HT1080 (cell line): Measurements from ENCODE around the gene KCNJ10. TPM values are rescaled to one million over a fixed set of nuclear protein-coding genes. Genes with fewer than 3 reads are reported as not detected.
"Not testable (repeated sequence)": the region's sequence is repeated elsewhere in the genome, so short reads cannot be mapped to it uniquely, and the experiment has no call there.

Source experiments
- DNase-seq: peaks from one replicate; pipeline ENCODE4 v3.0.0-alpha.2; 2015; ENCODE audit warnings: low read depth
- polyA plus RNA-seq, 2 experiments: library from polyadenylated mRNA; depleted of rRNA; stranded (reverse); fragments of >200 nt; gene quantifications; 2 replicates each; pipeline ENCODE4 v1.2.3, GENCODE V29; 2015
- total RNA-seq: library from RNA; depleted of rRNA; stranded (reverse); fragments of >200 nt; shearing (Covaris generic); gene quantifications from 2 replicates; pipeline ENCODE4 v1.2.3, GENCODE V29; 2014; rRNA removed

KCNJ10 gene
- not detected in 2 replicates for total RNA-seq
- polyA plus RNA-seq (2015; cell fraction: cytosol; rRNA removed), result not detected in 2 replicates
- polyA plus RNA-seq (2015; cell fraction: nucleus; rRNA removed), result 0.08 TPM in 1 of 2 replicates, not detected in the other

DNA sequence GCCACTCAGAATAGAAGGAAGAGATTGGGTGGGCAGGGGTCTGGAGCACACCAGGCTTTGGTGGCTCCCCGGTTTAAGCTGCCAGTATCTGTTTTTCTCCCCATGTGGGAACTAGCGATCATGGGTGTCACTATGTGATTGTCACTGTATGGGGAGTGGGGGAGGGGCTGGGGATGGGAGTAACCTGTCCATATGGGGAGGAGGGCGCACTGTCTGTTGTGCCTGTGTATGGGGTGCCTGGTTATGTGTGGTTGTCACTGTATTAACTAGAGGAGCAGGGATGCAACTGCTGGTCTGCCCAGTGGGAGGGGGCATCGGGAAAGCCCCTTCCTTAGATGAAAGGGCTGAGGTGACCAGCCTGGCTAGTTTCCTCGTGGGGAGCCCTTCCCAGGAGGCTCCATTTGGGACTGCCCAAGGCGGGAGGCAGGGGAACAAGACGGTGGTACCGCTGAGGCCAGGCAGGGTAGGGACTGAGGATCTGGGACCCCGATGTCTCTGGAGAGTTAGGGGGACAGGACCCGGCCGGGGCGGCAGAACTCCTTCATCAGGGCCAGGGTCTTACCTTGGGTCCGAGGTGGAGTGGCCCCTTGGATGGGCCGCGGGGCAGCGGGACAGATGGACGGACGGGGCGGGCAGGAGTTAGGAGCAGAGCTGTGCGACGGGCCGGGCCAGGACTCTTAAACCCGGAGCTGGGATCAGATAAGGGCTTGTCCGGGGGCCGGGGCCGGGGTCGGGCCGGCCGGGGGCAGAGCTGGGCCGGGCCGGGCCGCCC lies at the start of gene KCNJ10:
KCNJ10 (minus strand) TSS at position 701 of the 772 bp plus-strand sequence. CDS start 27,628 bp downstream, outside the sequence.
- no peak for DNase-seq

GRCh38 chr1:160118928-160119327 lies 49.0 kb upstream of the KCNJ10 start:
- DNase-seq, result no peak

- no peak for DNase-seq
These were observed 47.8 kb upstream of the KCNJ10 start for GRCh38 chr1:160117709-160118183.

DNA sequence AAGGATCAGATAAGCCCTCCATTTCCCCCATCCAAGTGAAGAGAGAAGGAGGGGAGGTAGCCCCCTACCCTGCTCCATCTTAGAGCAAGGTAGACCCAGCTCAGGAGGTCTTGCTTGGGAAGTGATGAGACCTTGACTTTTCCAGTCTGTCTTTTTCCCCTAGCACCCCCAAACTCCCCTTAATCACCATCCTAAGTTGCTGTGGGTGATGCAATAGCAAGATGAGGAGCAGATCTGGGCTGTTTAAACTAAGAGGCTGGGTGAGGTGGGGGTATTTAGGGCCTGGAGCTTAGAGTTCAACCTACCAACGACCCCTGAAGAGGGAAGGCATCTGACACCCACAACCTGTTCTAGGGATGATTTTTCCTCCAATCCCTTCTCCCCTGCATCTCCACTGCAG lies 47.3 kb upstream of the KCNJ10 start:
- no peak for DNase-seq

- DNase-seq, result no peak
These were observed 46.6 kb upstream of the KCNJ10 start for GRCh38 chr1:160116283-160117147.

DNA sequence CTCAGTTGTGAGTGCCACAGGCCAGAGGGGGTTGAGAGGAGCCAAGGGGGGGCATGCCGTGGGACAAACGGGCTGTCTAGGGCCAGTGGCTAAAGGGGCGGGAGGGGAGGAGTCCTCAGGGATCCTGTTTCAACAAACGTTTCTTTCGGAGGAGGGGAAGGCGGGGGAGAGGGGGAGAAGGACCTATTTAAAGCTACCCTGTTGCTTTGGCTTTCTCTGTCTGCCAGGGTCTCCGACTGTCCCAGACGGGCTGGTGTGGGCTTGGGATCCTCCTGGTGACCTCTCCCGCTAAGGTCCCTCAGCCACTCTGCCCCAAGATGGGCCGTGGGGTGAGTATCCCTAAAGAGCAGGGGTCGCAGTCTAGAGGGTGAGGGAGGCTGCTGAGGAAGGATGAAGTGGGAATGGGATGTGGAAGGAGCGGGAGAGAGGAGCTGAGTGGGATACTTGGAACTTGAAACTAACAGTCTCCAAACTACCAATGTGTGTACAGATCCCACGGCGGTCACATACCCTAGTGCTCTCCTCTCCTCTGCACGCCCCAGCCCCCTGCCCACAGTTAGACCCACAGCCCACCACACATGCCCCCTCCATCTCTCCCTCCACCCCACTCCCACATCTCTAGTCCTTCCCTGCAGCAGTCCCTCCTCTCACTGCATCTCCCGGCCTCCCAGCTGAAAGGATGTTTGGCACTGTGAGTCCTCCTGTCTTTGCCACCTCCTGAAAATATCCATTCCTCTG lies 45.8 kb upstream of the KCNJ10 start, which contains the start of gene ATP1A2:
ATP1A2 (plus strand) TSS at position 215 of the 738 bp plus-strand sequence; CDS start at position 318, 103 bp downstream.
- no peak for DNase-seq

DNA sequence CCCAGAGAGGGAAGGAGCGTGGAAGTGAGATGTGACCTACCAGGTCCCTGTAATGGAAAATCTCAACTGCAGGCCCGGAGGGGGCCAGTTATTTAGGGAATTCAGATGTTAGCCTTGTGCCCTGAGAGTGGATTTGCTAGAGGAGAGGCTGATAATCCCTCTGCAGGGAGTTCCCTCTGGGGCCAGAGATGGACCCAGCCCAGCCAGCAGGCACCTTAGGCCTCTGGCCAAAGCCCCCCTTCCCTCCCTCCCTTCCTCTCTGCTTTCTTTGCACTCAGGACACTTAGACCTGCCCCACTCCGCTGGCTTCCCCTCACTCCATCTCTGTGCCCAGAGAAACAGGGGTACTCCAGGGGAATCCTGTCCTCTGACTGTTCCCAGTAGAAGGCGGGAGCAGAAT lies 44.1 kb upstream of the KCNJ10 start:
- no peak for DNase-seq

- DNase-seq, result no peak
These were observed 43.4 kb upstream of the KCNJ10 start for GRCh38 chr1:160113407-160113806.

DNA sequence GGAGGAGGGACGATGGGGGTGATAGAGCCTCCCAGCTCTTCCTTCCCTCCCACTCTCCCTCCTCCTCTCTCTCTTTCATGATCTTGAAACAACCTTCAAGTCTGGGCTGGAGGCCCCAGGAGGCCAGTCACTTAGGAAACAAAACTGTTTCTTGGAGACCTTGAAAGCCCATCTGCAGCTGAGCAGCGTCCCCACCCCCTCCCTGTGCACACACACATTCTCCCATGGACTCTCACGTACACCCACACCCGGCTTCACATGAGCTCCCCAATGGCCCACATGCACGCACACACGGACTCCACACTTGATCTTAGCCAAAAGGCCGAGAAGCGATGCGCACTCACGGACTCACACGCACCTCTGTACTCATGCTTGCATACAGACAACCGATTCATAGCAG lies 42.4 kb upstream of the KCNJ10 start:
- no peak for DNase-seq

DNA sequence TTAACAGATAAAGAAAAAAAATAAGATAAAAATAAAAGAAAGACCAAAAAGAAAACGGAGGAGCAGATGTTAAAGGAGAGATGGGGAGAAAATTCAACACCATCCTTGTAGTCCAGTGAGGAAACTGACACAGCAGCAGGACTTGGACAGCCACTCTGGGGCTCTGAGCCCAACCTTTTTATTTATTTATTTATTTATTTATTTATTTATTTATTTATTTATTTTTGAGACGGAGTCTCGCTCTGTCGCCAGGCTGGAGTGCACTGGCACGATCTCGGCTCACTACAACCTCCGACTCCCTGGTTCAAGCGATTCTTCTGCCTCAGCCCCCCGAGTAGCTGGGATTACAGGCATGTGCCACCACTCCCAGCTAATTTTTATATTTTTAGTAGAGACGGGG lies 41.5 kb upstream of the KCNJ10 start:
- DNase-seq, result not testable (repeated sequence)

DNA sequence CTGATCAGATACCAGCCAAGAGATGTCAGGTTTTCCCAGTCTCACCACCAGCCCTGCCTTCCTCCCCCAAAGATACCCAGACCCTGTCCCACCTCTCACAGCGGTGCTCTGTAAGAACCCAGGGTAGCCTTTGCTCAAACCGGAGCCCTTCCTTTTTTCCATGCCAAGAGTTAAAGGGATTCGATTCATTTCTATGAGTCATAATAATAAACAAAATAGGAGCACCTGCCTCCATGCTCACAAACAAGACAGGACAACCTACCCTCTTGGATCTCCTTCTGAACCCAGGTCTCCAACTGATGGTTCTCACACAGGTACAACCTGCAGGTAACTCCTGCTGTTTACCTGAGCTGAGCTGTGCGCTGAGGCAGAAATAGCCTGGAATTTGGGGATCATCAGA lies 39.7 kb upstream of the KCNJ10 start:
- DNase-seq, result no peak

DNA sequence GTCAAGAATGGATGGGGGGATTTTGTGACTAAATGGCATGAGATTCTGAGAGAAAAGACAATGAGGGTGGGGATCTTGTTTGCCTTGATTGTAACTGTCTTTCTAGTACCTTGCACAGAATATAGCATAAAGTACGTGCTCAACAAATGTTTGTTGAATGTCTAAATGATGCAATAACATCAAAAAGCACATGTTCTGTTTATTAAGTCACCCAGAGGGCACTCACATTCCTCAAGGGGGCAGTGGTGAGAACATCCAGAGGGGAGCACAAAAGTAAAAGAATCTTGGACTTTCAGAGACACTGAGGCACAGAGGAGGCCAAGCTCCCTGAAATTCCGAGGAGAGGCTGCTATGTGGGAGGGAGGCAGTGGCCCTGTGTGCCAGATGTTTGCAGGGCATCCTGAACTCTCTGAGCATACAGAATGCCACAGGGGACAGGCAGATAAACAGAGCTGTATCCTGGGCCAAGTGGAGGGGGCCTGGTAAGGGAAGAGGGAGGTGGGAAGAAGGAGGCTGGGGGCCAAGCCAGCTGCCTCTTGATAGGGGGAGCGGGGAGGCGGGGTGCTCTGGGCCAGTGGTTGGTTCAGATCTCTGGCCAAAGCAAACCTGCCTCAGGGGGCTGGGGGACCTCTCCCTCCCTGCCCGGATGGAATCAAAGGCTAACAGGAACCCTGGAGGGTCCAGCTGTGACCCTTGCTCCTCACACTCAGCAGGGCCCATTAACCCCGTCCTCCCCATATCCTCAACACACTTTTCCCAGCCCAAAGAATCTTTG lies 39.1 kb upstream of the KCNJ10 start:
- DNase-seq, result no peak

GRCh38 chr1:160107512-160107911 lies 37.6 kb upstream of the KCNJ10 start:
- no peak for DNase-seq

GRCh38 chr1:160105155-160105554 lies 35.2 kb upstream of the KCNJ10 start:
- DNase-seq, result no peak

- DNase-seq, result no peak
These were observed 34.5 kb upstream of the KCNJ10 start for GRCh38 chr1:160104486-160104885.

- DNase-seq, result no peak
These were observed 33.9 kb upstream of the KCNJ10 start for GRCh38 chr1:160103658-160104408.

DNA sequence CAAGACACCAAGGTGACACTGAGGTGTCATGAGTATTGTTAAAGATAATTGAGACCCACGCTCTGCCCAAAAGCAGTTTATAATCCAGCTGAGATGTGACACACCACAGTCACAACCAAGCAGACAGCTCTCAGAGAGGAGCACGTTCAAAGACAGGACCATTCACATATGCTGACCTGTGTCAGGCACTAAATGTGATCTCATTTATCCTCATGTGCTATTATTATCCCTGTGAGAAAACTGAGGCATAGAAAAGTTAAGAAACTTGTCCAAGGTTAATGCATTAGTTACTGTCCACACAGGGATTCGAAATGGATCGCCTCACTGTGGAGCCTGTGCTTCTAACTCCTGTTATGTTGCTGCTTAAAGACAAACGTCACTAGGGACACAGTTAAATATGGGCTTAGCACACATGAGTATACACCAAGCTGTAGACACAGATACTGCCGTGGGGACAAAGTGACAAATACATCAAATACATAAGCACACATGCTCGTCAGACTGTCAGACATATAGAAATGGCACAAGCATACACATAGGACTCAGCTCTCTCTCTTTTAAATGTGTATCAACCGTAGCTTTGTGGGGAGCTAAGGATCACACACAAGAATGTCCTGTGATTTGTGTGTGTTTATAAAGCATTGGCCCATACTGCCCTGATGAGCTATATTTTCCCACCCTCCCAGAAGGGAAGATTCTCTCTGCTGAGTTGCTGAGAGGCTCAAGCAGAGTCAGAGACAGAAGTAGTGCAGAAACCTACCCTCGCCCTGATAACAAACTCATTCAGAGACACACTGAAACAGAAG lies 32.0 kb upstream of the KCNJ10 start:
- DNase-seq, result no peak

- DNase-seq, result peak; percentile 66
These were observed 31.2 kb upstream of the KCNJ10 start for GRCh38 chr1:160101037-160101716.
